GM21737 (cell line): ENCODE data around the gene MRPL42.
"Not testable (repeated sequence)": the region's sequence is repeated elsewhere in the genome, so short reads cannot be mapped to it uniquely, and the experiment has no call there.

Experiments used
- ATAC-seq: cut with Tn5 transposase; IDR thresholded peaks from one replicate; pipeline ENCODE4 v1.9.1; 2021; ENCODE audit warnings: mild to moderate bottlenecking, moderate library complexity; ENCODE audit not compliant: unreplicated experiment

Gene MRPL42

GRCh38 chr12:93443576-93443975 is 23.7 kb upstream of the MRPL42 start:
- no peak for ATAC-seq

- no peak for ATAC-seq
These were observed 19.6 kb upstream of the MRPL42 start for GRCh38 chr12:93447555-93448290.

- peak; percentile 5 for ATAC-seq
These were observed 18.5 kb upstream of the MRPL42 start for GRCh38 chr12:93448796-93449195.

- peak; percentile 83 for ATAC-seq
These were observed 18.0 kb upstream of the MRPL42 start for GRCh38 chr12:93449277-93449676.

- ATAC-seq, result no peak
These were observed 15.7 kb upstream of the MRPL42 start for GRCh38 chr12:93451423-93452158.

- no peak for ATAC-seq
These were observed 13.7 kb upstream of the MRPL42 start for GRCh38 chr12:93453633-93454032.

- no peak for ATAC-seq
These were observed 11.2 kb upstream of the MRPL42 start for GRCh38 chr12:93456077-93456476.

- ATAC-seq, result no peak
These were observed 8.2 kb upstream of the MRPL42 start for GRCh38 chr12:93459097-93459496.

GRCh38 chr12:93460003-93460402 is 7.3 kb upstream of the MRPL42 start:
- ATAC-seq, result no peak

- ATAC-seq, result no peak
These were observed 6.4 kb upstream of the MRPL42 start for GRCh38 chr12:93460902-93461301.

- ATAC-seq, result no peak
These were observed 5.8 kb upstream of the MRPL42 start for GRCh38 chr12:93461503-93461902.

- ATAC-seq, result no peak
These were observed 1.5 kb upstream of the MRPL42 start for GRCh38 chr12:93465841-93466240.

- ATAC-seq, result no peak
These were observed 526 bp upstream of the MRPL42 start for GRCh38 chr12:93466625-93467350.

- peak; percentile 7 for ATAC-seq
These were observed 676 bp downstream of the MRPL42 start for GRCh38 chr12:93468008-93468371.

GRCh38 chr12:93469386-93469785 is 2.1 kb downstream of the MRPL42 start:
- no peak for ATAC-seq

GRCh38 chr12:93476555-93476954 is 9.2 kb downstream of the MRPL42 start:
- no peak for ATAC-seq

- ATAC-seq, result no peak
These were observed 15.4 kb downstream of the MRPL42 start for GRCh38 chr12:93482721-93483120.

- ATAC-seq, result no peak
These were observed 16.0 kb downstream of the MRPL42 start for GRCh38 chr12:93483151-93483807.

GRCh38 chr12:93484315-93484981 is 17.1 kb downstream of the MRPL42 start:
- no peak for ATAC-seq

- ATAC-seq, result not testable (repeated sequence)
These were observed 25.5 kb downstream of the MRPL42 start for GRCh38 chr12:93492808-93493207.

GRCh38 chr12:93494096-93494495 is 26.8 kb downstream of the MRPL42 start:
- ATAC-seq, result no peak
